Measurements from ENCODE around the gene MCC.

The MCC gene

DNA sequence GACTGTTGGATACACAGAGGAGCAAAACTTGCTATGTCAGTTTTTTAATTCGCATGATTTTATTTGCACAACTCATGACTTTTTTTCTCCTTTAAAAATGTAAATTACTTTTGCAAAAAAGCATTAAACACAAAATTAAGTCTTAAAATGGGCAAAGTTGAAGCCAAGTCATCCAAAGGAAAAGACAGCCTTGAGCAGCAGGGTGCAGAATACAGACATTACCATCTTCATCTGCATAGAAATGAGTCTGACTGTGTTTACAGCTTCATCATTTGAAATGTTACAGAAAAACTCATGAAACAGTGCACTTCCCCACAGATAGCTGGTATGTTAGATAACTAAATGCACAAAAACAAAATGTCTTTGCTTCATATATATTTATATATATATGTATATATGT lies 154.8 kb downstream of the MCC start:
- TF ChIP-seq, protein P1, sequence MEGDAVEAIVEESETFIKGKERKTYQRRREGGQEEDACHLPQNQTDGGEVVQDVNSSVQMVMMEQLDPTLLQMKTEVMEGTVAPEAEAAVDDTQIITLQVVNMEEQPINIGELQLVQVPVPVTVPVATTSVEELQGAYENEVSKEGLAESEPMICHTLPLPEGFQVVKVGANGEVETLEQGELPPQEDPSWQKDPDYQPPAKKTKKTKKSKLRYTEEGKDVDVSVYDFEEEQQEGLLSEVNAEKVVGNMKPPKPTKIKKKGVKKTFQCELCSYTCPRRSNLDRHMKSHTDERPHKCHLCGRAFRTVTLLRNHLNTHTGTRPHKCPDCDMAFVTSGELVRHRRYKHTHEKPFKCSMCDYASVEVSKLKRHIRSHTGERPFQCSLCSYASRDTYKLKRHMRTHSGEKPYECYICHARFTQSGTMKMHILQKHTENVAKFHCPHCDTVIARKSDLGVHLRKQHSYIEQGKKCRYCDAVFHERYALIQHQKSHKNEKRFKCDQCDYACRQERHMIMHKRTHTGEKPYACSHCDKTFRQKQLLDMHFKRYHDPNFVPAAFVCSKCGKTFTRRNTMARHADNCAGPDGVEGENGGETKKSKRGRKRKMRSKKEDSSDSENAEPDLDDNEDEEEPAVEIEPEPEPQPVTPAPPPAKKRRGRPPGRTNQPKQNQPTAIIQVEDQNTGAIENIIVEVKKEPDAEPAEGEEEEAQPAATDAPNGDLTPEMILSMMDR (conservative IDR thresholded peaks at IDR 0.05), result no peak
- TF ChIP-seq ZFX (IDR thresholded peaks at IDR 0.05), result no peak
- H3K27ac ChIP-seq, result no peak overlapping the region

DNA sequence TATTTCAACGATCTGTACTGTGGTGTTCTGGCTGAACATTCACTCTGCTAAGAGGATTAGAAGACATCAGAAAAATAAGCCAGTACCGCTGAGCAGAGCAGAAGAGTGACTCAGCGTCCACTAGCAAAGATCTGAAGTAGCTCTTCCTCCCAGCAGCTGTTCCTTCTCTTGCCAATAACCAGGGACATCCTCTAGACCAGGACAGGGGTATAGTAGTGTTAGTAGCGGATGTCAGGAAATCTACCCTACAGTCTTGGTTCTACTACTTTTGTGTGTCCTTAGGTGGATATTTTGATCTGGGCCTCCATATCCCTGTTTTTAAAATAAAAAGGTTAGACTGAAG lies 157.1 kb downstream of the MCC start:
- no peak overlapping the region for H3K27ac ChIP-seq
- TF ChIP-seq, protein P1 (conservative IDR thresholded peaks at IDR 0.05), result no peak
- TF ChIP-seq ZFX (IDR thresholded peaks at IDR 0.05), result no peak

DNA sequence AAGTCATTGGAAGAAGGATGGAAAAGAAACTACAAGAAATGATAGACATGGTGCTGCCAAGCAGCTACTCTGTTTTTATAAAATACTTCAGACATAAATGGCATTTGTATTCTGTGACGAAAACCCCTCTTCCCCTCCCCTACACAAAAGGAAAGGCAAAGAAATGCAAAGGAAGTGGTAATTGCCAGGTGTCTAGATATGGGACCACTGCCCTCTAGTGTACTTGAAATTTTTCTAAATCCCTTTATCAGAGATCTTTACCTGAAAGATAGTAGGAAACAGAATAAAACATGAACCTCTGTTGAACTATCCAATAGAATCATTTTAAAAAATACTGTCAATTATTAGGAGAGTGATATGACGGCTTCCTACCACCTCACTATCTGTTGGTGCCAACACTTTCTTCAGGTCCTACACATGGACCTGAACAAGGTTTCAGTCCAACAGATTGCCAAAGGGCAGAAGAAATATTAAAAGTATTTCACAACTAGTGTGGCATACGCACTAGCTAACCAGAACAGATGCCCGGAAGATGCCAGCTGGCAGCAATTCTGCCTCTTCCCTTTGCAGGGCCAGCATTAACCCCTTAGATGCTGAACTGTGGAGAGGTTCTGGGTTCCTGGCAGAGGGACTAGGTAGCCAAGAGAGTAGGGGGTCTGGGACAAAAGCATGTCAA lies 157.6 kb downstream of the MCC start:
- TF ChIP-seq, protein P1 (conservative IDR thresholded peaks at IDR 0.05), result peak; percentile 70
- no peak for TF ChIP-seq ZFX (IDR thresholded peaks at IDR 0.05)
- H3K27ac ChIP-seq, result no peak overlapping the region

DNA sequence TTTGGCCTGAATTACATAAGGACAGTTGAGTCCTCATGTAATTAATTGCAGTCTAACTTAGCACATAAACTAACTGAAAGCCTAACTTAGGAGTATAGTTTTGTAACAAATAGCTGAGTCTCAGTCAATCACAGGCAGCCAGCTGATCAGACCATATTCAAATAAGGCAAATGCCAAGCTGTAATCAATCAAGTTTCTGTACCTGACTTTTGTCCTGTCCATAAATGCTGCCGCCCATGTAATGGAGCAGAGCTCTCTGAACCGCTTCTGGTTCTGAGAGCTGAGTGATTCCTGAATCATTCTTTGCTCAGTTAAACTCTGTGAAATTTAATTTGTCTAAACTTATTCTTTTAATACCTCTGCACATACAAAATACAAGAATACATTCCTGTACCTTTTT lies 158.3 kb downstream of the MCC start:
- TF ChIP-seq ZFX (IDR thresholded peaks at IDR 0.05), result no peak
- TF ChIP-seq, protein P1 (conservative IDR thresholded peaks at IDR 0.05), result no peak
- H3K27ac ChIP-seq, result no peak overlapping the region

DNA sequence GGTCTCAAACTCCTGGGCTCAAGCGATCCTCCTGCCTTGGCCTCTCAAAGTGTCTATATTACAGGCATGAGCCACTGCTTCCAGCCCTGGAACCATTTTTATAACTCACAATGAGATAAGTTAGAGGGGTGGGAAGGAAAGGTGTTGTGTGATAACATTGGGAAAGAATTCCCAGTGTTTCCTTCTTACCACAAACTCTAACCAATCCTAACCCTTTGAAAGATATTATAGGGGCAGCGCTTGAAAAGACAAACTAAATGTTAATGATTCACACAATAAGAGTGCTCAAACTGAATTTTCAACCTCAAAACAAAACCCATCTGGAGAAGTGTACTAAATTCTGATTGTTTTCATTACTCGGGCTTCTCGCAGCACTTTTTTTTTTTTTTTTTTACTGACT lies 163.2 kb downstream of the MCC start:
- no peak overlapping the region for H3K27ac ChIP-seq
- no peak for TF ChIP-seq ZFX (IDR thresholded peaks at IDR 0.05)
- TF ChIP-seq, protein P1 (conservative IDR thresholded peaks at IDR 0.05), result no peak

DNA sequence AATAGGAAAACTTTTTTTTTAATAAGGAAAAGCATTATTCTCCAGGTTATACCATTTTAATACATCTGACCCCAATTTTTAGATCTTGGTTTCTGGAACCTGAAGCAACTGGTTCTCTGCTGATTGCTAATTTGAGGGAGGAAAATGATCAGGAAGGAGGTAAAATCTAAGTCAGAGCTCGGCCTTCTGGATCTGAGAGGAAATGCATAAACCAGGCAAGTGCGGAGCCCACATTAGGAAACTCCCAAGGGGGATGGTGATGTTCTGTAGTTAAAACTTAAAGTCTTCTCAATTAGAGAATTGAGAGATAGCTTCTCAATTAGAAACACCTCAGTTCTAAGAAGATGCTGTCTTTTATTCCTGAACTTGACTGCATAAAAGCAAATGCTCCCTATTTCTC lies 167.0 kb downstream of the MCC start:
- TF ChIP-seq, protein P1 (conservative IDR thresholded peaks at IDR 0.05), result no peak
- TF ChIP-seq ZFX (IDR thresholded peaks at IDR 0.05), result no peak

DNA sequence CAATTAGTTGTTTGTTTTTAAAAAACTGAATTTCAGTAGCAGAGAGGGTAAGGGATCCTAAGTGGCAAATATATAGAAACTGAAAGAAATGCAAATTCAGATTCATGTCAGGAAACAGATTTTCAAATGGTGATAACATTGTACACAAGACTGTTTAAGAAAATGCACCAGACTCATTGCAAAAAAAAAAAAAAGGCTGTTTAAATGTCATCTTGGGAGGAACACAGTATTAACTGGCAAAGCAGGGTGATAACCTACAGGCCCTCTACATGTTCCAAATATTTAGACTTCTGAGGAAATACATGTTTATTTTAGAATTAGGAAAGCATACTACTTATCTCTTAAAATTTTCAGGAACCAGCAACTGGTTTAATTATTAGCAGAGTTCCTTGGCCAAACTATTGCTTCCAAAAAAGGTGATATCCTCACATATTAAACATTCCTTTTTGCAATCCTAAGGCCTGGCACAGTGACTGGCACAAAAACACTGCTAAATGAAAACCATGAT lies 167.9 kb downstream of the MCC start:
- H3K27ac ChIP-seq, result no peak overlapping the region
- TF ChIP-seq ZFX (IDR thresholded peaks at IDR 0.05), result no peak
- TF ChIP-seq, protein P1 (conservative IDR thresholded peaks at IDR 0.05), result no peak

More for the DNA sequence above, 167.0 kb downstream of the MCC start:
- H3K27ac ChIP-seq, result no peak overlapping the region
